GM19455 (cell line): ENCODE results near the gene TAS1R2.

Experiments
- ATAC-seq: cut with Tn5 transposase; IDR thresholded peaks from one replicate; pipeline ENCODE4 v1.9.1; 2021; ENCODE audit not compliant: unreplicated experiment

TAS1R2 gene

DNA sequence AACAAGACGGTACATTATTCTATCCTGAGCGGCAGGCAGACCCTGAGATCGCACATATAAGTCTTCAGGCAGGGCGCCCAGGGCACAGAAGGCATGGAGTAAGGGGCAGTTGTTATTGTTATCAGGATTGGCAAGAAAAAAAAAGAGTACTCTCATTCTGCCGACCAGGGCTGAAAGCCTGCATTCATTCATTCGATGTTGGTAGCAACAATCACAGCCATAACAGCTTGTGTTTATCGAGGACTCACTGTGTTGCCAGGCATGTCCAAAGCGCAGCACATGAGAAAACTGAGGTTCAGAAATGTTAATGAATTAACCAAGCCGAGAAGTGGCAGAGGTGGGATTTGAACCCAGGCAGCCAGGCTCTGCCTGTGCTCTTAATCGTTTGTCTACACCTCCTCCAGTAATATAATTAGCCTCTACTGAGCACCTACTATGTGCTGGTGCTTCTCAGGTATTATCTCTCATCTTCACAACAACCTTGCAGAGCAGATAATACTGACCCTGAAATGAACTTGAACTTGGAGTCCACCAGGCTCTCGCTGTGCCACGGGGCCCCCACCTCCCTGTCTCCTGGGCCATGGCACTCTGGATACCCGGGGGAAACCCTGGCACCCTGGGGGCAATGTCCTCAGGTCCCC lies 56.2 kb downstream of the TAS1R2 start:
- ATAC-seq = no peak

DNA sequence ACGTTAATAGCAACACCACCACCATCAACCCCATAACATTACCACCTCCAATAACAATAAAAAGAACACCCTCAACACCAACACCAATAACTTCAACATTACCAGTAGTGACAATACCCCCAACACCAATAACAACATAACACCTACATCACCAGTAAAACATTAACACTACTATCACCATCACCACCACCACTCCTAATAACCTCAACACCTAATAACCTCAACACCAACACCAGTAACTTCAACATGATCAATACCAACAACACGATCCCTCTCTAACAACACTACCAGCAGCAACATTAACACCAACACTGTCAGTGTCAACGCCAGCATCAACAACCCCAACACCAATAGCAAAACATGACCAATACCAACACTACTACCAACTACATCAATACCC lies 57.2 kb downstream of the TAS1R2 start:
- ATAC-seq = no peak

DNA sequence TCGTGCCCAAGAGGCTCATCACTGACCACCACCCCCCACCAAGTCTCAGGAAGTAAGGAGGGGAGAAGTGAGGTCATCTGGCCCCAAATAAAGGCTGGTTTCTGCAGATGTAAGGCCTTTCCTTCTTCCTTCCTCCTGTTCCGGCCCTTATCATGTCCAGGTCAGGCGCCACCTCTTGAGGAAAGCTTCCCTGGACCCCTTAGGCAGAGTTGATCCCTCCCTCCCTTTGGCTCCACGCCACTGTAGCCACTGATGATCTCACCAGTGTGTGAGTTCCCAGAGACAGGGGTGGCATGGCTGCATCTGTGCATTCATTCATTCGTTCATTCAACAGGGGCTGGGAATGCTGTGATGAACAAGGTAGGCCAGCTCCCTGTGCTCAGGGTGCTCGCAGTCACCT lies 59.2 kb downstream of the TAS1R2 start:
- no peak for ATAC-seq

DNA sequence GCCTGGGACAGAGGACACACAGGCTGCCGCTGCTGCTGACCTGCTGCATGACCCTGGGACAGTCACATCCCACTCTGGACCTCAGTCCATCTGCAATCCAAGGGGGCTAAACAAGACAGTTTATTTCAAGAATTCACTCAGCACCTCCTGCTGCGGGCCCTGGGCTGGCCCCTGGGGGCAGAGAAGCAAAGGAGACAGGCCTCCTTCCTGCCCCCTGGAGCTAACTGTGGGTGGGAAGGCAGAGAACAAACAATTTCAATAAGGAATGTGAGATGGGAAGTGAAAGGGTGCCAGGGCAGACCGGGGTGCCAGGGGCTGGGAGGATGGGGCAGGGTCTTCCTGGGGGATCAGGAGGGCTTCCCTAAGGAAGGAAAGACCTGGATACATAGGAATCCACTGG lies 60.0 kb downstream of the TAS1R2 start:
- ATAC-seq = no peak

DNA sequence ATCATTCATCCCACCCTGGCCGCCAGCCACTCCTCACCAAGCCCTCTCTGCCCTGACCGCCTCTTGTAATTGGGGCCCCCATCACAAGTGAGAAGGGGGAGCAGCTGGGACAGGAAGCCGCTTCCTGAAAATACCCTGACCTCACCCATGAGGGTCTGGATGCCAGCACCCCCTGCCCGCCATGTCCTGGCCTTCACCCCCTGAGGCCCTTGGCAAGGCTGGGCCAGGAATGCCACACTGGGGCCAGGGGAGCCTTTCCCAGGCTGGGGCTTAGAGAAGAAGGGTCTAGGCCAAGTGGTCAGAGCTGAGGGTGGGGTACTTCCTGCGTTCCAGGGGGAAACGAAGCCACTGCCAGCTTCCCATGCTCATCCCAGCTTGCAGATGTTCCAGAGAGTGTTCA lies 60.5 kb downstream of the TAS1R2 start:
- ATAC-seq = no peak

DNA sequence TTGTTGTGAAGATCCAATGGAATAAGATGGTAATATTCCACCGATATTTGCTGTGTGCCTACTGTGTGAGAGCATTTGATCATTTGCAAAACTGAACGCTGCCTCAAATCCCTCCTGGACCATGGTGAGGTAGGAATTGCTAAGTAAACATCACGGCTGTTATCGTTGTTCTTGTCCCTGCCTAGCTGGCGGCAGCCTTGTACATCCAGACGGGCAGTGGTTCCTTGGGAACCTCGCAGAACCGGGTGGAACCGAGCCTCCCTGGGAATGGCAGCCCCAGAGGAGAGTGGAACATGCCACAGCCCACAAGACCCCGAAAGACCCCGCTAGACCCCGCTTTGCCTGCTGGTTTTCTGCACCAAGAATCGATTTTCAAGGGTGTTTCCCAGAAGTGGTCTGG lies 60.9 kb downstream of the TAS1R2 start:
- ATAC-seq = no peak

DNA sequence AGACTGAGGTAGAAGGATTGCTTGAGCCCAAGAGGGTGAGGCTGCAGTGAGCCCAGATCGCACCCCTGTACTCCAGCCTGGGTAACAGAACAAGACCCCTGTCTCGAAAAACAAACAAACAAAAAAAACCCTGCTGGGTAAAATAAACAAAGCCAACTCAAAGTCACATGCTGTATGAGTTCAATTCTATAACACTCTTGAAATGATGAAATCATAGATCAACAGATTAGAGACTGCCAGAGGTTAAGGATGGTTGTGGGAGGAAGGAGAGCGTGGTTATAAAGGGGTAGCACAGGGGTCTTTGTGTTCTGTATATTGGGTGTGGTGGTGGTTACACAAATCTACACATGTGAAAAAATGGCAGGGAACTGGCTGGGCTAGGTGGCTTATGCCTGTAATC lies 62.5 kb downstream of the TAS1R2 start:
- no peak for ATAC-seq

DNA sequence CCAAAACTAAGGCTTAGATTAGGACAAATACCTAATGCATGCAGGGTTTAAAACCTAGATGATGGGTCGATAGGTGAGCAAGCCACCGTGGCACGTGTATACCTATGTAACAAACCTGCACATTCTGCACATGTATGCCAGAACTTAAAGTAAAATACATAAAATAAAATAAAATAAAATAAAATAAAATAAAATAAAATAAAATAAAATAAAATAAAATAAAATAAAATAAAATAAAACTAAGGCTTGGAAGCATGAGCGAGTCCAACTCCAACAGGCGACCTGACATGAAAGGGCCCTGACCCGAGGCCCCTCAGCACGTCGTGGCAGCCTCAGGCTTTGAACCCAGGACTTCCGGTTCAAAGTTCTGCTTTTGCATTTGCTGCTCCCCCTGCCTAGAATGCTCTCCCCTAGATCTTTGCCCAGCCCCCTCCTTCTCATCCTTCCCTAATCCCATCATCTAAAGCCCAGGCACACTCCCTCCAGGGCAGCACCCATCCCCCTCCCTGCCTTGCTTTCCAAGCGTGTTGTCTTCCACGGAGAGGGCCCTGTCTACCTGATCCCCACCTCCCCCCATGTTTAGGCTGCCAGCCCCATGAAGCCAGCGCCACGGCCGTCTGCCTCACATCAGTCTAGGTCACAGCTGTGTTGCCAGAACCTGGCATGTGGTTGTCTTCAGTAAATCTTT lies 64.3 kb downstream of the TAS1R2 start:
- ATAC-seq = no peak

DNA sequence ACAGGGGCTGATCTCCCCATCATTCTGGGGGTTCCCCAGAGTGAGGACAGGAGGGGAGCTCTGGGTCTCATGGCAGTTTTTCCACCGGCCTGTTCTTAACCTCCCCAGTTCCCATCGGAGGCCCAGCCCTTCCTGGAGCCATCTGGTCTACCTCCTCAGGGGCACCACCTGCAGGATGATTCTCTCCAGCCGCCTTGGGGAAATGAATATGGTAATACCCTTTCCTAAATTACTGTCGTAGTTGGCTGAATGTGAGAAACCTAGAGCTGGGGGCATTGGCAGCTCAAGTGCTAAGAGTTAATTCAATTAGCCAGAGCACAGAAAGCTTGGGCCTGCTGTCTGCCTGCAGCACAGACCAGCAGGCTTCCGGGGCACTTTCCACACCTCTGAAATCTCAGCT lies 64.9 kb downstream of the TAS1R2 start:
- ATAC-seq = no peak

DNA sequence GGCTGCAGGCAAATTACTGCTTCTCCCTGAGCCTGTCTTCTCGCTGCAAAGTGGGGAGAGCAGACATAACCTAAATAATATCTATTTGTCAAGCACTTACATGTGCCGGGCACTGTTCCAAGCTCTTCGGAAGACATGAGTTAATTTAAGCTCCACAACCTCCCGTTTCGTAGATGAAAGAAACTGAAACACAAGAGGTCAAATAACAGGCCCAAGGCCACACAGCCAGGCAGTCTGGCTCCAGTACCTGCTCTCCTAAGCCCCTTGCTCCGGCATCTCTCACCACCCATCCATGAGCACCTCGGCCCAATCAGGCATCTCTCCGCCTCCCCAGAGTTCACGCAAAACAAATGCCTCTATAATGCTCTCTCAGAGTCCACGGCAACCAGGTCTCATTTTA lies 65.4 kb downstream of the TAS1R2 start:
- no peak for ATAC-seq

DNA sequence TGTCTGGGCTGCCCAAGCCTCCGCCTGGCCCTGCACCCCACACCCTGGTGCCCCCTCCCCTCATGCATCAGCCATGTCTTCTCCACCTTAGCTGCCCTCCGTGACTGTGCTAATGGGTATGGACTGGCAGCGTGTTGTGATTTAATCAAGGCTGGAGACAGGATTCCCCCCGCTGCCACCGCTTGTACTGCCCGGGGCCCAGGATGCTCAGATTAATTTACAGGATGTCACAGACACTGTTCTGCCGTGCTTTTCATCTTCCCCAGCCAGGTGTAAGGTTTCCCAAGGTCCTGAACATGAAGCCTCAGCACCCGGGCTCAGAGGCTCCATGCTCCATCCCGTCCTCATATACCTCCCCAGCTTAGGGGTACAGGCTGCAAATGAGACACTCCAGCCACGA lies 66.3 kb downstream of the TAS1R2 start:
- no peak for ATAC-seq

DNA sequence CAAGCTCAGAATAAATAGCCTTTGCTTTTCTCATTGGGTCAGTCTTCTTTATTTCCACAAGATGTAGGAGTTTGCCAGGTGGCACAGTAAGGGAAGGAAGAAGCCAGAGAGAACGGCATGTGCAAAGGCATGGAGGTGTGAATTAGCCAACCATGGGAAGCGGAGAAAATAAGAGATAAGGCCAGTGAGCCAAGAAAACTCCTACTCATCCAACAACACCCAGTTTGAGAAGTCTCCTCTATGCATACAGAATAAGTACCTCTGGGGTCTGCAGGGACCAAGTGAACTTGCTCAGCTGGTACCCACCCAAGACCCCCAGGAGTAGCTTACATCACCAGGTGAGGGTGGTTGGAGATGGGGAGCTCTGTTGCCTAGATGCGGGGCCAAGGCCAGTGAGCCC lies 66.7 kb downstream of the TAS1R2 start:
- ATAC-seq = no peak
